ENCODE measurements around the gene SSNA1.

SSNA1 gene

DNA sequence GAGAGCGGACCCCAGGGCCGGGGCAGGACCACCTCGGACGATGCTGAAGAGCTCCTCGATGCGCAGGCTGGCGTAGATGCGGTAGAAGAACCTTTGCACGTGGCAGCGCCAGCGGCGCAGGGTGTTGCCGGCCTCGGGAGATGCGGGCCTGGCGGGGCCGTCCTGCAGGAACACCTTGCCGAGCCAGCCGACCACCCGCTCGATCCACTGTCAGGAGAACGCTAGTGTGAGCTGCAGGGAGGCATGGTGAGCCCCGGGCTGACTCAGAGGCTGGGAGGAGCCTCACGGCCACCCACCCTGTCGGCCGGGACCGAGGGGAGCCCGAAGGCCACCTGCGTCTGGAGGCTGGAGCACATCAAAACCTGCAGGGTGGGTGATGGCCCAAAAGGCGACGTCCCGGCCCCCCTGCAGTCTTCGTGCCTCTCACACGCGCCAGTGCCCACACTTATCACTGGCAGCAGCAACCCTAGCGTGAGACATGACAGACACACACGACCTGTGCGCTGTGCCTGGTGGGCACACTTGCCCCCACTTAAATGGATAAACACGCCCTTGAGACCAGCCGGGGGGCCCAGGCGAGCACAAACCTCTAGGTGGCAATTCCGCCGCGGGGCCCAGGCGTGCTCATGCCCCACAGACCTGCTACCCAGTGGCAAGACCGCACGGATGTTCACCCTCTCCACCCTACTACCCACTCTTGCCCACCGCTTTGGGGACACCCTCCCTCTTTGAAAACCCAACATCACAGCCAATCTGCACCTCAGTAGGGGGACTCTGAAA, 3.4 kb upstream of the SSNA1 start:
- no peak for FAIRE-seq

DNA sequence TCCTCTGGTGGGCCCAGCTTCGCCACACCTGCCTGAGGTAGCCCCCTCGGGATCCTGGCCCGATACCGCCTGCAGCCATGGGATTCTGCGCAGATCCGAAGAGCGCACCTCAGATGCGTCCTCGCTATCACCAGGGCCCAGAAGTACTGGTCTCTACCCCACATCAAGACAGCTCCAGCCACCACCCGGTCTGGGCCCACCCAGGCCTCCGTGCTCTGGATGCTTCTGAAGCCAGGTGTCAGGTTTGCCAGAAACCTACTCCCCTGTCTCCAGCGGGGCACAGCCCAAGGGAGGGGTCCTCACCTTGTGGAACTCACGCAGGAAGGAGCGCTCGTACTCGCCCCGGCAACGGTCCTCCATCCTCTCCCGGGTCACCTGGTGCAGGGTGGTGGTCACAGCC, 2.6 kb upstream of the SSNA1 start:
- FAIRE-seq, result no peak

DNA sequence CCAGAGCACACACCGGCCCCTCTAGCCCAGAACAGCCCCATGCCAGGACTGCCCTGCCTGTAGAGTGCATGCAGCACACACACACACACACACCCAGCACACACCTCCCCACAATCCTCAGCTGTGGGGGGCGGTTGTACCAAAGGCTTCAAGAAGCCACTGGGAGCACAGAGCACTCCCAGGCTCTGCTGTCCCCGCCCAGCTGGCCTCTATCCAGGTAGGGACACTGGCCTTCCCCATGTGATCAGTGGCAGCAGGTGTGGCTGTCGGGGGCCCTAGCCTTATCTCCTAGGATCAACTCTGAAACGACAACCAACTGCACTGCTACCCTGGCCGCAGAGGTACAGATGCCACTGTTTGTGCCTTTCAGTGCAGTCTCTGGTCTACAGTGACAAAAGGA, 2.1 kb upstream of the SSNA1 start:
- no peak for FAIRE-seq

DNA sequence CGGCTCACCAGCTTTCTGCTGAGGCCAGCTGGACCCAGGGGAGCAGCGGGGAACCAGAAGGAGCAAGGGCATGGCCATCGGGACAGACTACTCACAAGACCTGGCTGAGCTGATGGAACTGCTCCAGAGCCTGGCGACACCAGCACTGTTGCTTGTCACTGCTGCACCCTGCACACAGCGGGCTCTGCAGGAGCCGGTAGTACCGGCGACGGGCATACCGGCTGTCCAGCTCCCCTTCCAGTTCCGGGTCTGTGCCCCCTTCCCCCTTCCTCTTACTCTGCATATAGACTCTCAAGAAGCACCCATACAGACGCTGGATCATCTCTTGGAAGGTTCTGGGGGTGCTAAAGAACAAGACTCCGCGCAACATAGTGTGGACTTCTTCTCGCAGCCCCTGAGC, 1.1 kb upstream of the SSNA1 start:
- FAIRE-seq, result no peak

DNA sequence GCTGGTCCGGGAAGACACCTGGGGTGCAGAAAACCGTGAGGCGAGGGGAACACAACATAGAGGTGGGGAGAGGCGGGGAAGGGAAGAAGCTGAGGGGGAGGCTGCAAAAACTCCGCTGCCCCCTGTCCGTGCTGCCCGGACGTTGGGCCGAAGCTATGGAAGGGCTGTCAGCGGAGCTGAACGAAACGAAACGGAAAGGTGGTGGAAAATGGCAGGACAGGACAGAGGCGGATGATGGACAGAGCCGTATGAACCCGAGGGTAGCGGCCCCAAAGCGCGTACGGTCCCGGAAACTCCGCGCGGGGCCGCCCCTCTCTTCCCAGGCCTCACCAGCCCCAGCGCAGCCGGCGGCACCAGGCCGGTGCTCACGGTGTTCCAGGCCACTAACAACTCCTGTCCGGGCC, 388 bp upstream of the SSNA1 start:
- FAIRE-seq, result no peak

DNA sequence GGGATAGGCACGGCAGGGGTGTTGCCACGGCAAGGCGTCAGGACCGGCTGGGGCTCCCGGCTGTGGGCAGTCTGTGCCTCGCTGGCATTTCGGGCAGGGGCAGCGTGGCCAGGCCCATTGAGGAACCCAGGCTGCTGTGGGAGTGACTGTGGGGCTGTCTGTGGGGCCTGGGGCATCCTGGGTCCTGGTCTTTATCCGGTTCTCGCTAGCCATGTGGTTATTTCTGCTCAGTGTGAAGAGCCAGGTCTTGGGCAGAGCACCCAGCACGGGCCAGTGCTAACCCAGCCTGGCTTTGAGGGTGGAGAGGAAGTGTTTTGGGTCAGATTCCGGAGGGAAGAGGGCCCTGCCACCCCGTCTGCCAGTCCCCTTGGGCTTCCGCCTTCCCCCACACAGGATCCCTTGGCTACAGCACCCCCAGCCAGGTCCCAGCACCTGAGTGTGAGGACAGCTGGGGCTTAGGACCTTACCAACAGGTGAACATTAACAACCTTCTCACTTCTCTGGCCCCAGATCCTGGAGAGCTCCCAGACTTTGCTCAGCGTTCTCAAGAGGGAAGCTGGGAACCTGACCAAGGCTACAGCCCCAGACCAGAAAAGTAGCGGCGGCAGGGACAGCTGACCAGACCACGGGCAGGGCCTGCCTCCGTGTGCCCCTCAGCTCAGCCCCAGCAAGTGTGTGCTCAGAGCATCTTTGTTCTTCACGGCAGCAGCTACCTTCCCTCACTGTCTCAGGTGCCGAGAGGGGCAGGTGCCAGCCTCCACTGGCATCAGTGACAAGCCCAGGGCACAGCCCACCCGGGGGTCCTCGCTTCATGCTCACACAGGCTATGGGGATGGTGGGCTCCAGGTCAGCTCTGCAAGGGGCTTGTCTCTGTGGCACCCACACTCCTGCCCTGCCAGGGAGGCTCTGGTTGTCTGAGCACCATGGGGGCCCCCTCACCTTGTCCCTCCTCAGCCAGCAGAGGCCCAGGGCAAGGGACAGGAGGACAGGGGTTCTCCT, 1.1 kb downstream of the SSNA1 start:
- no peak for FAIRE-seq

DNA sequence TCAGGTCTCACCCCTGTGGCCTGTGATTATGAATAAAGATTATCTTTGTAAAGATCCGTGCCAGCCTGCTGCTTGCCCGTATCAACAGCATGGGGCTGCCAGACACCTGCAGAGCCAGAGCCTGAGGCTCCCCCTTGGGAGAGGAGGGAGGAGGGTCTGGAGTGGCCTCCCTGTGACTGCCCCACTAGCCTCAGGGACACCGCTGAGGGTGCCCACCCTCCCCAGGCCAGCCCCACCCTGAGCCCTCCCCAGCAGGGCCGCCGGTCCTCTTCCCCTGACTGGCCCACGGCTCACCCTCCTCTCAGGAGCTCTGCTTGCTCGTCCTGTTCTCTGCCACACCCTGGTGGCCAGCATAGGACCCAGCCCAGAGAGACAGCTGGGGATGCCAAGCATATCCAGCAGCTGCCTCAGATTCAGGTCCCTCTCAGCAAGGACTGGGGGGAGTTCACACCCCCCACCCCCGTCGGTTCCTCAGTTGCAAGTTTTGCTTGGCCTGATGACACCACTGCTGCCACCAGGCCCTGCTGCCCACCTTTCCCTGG, 1.9 kb downstream of the SSNA1 start:
- FAIRE-seq, result no peak

DNA sequence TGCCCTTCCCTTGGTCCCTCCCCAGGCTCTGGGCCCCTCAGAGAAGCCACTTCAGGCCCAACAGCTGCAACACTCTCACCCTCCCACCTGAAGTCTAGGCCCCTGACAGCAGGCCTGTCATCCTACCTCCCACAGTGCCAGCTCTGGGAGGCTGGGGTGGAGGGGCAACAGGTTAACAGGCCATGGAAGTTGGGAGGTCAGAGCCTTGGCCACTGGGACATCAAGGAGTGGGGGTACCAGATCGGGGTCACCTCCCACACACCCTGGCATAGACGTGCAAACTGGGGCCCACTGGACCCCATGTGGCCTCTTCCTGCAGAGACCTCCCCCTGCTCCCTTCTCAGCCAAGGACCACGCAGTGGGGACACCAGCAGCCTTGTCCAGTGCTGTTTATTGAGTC, 2.8 kb downstream of the SSNA1 start:
- no peak for FAIRE-seq

DNA sequence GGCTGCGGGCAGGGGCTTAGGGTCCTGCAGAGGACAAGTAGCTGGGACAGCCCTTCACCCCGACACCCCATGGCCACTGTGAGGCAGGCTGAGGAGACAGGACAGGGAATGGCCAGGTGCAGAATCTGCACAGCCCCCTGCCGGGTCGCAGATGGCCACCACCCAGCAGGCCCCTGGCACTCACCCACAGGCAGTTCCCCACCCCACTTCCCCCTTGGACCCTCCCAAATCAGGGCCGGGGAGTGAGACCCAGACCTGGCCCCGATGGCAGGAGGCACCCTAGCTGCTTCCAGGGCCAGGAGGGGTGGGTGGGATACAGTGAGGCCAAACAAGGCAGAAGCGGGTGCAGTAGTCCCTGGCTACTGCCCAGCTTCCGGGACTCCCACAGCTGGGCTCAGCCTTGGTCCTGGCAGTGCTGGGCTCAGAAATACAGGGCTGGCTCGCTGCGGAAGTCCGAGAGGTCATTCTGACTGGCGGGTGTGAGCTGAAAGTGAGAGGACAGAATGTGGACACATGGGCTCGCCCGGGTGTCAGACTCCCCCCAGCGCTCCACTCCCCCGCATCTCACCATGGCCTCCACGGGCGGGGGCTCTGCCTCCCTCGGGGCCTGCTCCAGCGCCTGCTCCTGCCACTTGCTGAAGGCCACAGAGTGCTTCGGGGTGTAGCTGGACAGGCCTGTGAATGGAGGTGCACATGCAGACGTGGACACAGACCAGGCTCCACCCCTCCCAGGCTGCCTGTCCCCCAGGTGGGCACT, 3.4 kb downstream of the SSNA1 start:
- no peak for FAIRE-seq

DNA sequence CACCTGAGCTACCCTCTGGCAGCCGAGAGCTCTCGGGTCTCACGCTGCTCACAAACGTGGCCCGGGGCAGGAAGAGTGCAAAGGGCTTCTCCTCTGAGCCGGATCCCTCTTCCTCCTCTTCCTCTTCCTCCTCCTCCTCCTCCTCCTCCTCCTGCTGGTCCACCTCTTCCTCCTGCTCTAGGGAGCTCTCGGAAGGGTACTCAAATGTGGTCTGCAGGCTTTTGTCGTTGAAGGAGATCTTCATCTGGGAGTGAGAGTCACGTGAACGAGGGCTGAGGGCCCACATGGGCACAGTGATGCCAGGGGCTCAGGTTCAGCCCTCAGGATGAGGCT, 3.9 kb downstream of the SSNA1 start:
- no peak for FAIRE-seq

DNA sequence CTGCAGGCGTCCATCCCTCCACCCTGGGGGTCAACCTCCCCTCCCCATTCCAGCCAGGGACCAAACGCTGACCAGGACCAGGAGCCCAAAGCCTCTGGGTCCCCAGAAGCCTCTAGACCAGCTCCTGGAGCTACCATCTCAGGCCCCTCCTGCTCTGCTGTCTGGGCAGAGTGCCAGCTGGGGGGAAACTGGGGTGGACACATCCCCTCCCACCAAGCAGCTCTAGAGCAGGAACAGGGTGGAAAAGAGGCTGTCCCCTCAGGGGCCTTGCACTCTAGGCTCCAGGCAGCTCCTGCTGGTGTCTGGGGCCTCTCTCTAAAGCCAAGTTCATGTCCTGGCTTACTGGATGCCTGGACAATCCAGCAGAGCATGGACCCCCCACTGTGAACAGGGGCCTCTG, 4.4 kb downstream of the SSNA1 start:
- no peak for FAIRE-seq

DNA sequence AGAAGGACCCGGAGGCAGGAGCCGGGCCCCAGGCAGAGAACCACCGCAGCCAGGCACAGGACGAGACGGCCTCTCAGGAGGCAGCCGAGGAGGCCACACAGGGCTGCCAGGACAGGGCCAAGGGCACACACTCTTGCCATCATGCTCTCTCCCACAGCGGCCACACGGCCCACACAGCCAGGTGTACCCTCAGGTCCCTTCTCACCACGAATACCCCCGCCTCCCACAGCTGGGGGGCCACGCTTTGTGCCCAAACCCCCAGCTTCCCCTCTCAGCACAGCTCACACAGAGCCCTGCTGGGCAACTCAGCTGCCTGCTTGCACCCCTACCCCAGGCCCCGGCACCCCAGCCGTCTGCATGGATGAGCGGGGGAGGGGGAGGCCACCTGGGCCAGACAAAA, 5.3 kb downstream of the SSNA1 start:
- no peak for FAIRE-seq

DNA sequence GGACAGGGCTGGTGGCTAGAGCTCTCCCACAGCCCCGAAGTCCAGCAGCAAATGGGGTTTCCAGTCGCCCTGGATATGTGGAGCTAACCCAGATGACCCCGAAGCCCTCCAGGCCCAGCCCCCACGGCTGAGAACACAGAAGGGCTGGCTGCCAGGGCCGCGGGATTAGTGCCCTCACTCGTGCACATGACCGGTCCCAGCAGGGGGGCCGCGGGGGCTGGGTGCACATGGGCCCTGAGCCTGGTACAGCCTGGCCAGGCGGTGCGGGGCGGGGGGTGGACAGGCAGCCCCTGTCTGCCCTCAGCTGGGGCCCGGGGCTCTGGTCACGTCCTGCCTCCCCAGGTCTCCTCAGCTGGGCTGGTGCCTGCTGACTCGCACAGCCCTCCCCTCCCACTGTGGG, 5.9 kb downstream of the SSNA1 start:
- no peak for FAIRE-seq

DNA sequence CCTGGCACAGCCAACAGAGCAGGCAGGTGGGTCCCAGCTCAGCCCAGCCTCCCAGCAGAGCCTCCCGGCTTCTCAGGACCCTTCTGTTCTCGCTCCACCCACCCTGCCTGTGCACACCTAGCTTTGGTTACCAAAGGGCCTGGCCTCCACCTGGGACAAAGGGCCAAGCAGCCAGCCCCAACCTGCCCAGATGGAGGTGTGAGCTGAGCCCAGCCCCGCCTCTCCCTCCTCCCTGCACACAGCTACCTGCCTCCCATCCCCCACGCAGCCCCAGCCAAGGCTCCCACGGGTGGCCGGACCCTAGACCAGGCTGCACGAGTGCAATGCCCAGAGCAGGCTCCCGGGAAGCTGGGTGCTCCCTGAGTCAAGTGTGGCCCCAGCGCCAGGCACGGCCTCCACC, 6.4 kb downstream of the SSNA1 start:
- FAIRE-seq, result no peak

DNA sequence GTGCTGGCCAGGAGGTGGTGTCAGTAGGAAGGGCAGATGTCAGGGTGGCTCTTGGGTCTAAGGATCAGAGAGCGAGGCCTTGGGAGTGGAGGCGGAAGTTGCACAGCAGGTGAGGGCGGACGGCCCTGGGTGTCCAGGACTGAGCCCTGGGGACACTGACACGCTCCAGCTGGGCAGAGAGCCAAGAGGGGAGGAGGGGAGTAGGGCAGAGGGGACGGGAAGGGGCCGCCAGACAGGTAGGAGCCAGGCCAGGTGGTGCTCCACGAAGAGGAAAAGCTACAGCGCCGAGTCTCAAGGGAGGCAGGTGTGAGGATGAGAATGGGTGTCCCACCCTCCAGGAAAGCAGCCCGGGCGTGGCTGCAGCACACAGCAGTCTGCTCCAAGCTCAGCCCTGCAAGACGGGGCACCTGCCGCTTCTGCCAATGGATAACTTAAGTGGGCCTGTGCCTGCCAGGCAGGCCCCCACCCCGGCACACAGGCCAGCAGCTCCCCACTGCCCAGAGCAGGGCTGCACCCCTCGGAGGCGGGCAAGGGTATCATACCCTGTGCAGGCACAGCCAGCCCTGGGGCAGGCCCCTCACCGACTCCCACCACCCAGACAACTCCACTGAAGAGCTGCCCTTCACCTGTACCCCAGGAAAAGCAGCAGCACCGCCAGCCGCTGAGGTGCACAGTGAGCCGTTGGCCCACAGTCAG, 7.2 kb downstream of the SSNA1 start:
- no peak for FAIRE-seq

DNA sequence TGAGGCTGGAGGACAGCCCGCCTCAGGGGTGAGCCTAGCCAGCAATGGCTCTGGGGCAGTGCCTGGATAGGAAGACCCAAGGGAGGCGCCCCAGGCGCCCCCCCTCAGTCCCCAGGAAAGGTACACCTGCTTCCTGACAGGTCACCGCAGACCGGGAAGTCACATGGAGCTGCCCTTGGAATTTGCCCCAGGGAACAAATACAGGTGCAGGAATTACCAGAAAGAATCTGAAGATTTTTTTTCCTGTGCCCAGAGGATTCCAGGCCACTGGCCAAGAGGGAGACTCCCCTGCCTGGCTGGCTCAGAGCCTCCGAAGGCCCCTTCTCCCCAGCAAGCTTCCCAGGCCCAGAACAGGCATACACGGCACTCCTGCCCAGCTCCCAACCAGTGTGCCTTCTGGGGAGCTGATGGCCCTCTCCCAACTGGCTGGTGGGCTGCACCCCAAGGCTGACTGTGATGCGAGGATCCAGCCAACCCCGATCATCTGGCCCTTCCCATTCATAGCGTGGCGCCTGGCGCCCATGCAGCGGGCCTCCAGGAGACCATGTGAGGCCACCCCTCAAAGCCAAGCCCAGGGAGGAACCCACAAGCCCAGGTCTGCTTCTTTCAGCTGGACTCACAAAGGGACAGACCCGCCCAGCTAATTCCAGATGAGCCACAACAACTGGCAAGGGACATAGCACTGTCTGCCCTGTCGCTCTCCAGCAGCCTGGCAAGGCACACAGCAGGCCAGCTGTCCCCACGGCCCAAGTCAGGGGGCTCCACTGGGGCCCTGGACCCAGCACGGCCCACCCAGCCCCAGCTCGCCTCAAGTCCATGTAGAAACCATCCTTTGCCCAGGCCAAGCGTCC, 9.8 kb downstream of the SSNA1 start:
- FAIRE-seq, result no peak

DNA sequence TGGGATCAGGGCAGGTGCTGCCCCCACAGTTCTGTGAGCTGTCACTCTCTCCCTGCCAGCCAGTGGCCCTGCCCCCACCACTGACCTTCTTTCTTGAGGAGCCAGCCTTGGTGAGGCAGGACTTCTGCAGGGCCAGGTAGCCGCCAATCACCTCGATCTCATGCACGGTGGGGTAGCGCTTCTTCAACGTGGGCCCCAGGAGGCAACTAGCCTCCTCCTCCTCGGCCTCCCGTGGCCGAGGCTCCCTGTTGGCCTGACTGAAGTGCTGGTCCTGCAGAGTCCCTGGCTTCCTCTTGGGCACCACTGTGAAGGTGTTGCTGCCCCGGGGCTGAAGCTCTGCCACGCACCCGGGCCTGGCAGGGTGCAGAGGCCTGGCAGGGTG, 10.4 kb downstream of the SSNA1 start:
- no peak for FAIRE-seq

DNA sequence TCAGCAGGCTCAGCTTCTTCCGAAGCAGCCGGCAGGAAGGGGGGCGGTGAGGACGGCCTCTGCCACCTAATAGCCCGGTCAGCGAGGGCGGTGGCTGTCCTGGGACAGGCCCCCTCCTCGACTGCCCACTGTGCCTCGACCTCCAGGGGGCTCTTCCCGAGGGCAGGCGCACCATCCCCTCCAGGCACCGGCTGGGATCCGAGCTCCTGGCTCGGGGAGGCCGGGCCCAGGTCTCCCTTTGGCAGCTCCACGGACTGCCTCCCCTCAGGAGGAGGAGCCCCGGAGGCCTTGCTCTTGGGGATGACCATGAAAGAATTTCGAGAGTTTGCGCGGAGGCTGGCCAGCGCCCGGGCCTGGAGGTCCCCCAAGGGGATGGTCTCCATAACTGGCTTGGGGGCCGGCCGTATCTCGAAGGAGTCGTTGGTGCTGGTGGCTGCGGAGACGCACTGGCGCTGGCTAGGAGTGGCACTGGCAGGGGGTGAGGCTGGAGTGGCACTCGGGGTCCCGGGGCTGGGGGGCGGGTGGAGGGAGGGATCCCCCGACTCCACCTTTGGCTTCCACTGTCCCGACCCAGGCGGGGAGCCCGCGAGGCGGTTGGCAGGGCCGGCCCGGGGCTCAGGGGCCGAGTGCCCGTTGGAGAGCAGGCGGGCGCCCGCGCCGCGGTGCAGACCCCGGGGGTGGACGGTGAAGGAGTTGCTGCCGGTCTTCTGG, 11.1 kb downstream of the SSNA1 start:
- no peak for FAIRE-seq

DNA sequence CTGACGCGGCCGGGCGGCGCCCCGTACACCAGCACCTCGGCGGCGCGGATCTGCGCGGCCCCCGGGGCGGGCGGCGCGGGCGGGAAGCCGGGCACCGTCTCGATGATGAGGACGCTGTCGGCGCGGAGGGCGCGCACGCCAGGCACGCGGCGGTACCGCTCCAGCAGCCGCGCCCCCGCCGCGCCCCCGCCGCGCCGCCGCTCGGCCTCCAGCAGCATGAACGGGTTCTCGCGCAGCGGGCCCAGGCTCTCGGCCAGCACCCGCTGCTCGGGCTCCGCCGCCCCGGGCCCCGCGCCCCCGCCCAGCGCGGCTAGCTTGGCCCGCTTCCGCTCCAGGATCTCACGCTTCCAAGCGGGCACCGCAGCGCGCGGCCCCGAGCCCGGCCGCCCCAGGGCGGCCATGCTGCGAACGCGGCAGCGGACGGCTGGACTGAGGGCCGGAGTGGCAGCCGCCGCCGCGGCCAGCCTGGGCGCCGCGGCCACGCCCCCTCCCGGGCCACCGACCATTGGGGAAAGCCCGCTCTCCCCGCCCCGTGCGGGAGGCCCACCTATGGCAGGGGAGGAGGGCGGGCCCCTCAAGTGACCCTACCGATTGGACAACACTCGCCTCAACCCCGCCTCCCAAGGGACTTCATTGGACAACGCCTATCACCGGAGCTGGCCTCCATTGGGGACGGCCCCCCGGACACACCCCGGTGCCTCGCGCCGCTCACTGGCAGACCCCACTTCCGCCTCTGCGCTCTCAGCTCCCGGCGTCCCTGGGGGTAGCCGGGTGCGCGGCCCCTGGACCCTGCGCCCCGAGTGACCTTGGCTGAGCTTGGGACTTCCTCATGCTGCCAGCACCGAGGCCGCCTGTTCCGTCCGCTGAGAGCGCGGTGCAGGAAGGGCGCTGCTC, 12.1 kb downstream of the SSNA1 start, which contains the start of gene TPRN:
Gene TPRN, minus strand, starts transcription at position 431 of the 894 bp plus-strand sequence. Its CDS starts 30 bp downstream, at position 401.
- FAIRE-seq, result peak; percentile 93
